ENCODE measurements around the gene NRSN2. TPM values are rescaled to one million over a fixed set of nuclear protein-coding genes. Genes with fewer than 3 reads are reported as not detected.
A peak's percentile ranks its signal among the peaks of the same experiment; 100 is the strongest.
"Not testable (repeated sequence)": the region's sequence is repeated elsewhere in the genome, so short reads cannot be mapped to it uniquely, and the experiment has no call there.

Gene NRSN2
- total RNA-seq, 1 donor from 2014 or later: 27.0 TPM

- peak; percentile 96 for DNase-seq
Measured at GRCh38 chr20:325045-325888, 21.6 kb upstream of the NRSN2 start, which contains the start of gene SOX12. Gene SOX12, plus strand, starts transcription at chr20:325552. Its CDS starts 373 bp downstream, at chr20:325925.

- peak; percentile 34 for DNase-seq
Measured at GRCh38 chr20:325889-326644, 20.8 kb upstream of the NRSN2 start.

DNA sequence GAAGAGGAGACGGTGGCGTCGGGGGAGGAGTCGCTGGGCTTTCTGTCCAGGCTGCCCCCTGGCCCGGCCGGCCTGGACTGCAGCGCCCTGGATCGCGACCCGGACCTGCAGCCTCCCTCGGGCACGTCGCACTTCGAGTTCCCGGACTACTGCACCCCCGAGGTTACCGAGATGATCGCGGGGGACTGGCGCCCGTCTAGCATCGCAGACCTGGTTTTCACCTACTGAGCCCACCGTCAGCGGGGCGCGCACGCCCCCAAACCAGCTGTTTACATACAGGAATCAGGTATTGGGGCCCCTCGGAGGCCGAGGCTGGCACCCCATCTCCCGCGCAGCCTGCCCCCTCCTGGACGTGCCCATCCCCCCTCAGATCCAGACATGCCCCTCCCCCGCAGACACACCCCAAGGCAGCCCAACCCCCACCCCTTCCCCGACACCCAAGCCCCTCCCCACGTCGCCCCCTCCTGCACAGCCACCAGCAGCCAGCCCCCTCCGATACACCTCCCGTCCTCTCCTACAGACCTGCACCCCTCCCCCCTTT, 20.2 kb upstream of the NRSN2 start:
- DNase-seq: no peak

DNA sequence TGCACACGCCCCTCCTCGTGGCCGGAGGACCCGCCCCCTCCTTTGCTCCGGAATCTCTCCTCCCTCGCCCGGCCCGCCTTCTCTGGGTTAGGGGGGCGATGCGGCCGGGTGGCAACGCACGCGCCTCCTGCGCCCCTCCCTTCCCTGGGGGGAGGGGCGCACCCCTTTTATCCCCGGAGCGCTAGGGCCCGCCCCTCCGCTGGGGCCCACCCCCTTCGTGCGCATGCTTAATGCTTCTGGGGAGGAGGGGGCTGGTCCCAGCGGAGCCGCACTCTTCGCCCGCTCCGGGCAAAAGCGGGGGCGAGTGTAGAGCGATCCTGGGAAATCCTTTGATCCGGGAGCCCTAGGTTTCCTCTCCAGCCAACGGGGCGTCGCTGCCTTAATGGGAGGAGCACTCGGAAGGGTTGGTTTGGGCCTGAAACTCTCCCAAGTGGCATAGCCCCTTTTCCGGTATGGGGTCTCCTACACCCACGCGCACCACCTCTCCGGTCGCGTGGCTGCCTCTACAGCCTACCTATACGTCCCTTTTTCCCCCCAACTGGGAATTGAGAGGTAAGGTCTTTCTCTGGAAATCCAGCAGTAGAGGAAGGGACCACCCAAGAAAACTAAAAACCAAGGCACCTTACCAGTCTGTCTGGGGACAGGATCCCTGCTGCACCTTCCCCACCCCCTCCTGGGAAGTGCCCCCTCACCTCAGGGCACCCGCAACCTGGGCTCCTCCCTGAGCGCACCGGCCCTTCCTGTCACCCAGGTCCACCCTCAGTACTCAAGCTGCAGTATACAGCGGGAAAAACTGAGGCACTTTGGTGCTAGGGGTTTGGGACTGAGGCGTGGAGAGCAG, 19.5 kb upstream of the NRSN2 start:
- DNase-seq: peak; percentile 72

GRCh38 chr20:328027-328974, 18.6 kb upstream of the NRSN2 start:
- DNase-seq: no peak

DNA sequence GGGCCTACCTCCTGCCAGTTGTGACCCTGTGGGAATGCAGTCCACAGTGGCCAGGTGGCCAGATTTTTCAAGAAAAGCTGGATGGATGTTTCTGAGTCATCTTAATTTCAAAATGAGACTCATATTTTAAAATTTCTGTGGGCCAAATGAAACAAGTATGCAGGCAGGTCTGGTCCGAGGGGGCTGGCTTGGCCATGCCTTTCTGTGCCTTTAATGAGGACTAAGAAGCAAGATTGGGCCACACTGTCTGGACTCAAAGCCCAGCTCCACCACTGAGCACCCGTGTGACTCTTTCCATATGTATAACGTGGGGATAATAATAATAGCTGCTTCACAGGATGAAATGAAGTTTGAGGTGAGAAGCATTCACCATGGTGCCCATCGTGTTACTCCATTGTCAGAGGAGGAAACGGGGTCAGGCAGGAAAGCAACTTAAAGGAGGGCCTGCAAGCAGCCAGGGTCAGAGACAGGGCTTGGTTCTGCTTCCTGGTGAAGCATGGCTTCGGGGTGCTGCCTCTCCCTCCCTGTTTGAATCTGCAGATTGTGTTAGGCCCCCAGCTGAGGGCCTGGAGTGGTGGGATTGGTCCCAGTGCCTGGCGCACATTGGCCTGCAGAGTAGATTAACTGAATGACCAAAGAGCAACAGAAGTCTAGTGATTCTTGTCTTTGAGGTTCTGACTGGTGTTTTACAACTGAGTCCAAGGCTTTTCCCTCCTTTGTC, 17.8 kb upstream of the NRSN2 start:
- no peak for DNase-seq

GRCh38 chr20:329851-330232, 17.1 kb upstream of the NRSN2 start:
- DNase-seq: no peak

- DNase-seq: peak; percentile 26
Measured at GRCh38 chr20:330233-331149, 16.4 kb upstream of the NRSN2 start.

DNA sequence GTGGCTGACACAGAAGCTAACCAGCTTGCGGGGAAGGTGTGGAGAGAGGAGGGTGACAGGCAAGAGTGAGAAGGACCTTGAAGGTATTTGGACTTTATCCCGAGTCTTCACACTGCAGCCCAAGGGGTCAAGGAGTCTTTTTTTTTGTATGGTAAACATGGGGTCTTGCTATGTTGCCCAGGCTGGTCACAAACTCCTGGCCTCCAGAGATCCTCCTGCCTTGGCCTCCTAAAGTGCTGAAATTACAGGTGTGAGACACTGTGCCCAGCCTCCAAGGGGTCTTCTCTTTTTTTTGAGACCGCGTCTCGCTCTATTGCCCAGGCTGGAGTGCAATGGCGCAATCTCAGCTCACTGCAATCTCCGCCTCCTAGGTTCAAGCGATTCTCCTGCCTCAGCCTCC, 12.3 kb upstream of the NRSN2 start:
- DNase-seq: no peak

DNA sequence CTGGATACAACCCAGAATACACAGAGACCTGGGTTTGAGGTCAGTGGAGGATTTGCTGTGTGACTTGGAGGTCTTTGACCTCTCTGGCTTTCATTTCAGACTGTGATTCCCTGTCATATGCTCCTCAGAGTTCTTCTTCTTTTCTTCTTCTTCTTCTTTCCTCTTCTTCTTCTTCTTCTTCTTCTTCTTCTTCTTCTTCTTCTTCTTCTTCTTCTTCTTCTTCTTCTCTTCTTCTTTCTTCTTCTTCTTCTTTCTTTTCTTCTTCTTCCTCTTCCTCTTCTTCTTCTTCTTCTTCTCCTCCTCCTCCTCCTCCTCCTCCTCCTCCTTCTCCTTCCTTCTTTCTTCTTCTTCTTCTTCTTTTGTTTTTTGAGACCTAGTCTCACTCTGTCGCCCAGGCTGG, 10.9 kb upstream of the NRSN2 start:
- not testable (repeated sequence) for DNase-seq

DNA sequence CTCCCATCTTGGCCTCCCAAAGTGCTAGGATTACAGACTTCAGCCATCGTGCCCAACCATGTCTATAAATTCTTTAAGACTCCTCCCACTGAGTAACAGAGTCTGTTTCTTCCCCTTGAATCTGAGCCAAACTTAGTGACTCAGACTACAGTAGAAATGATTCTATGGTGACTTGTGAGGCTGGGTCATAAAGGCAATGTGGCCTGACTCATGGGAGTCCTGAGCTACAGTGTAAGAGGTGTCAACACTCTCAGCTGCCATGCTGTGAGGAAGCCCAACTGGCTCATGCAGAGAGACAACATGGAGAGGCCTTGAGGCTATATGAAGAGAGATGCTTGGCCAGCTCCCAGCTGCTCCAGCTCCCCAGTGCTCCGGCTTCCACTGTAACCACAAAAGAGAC, 5.2 kb upstream of the NRSN2 start:
- DNase-seq: no peak

DNA sequence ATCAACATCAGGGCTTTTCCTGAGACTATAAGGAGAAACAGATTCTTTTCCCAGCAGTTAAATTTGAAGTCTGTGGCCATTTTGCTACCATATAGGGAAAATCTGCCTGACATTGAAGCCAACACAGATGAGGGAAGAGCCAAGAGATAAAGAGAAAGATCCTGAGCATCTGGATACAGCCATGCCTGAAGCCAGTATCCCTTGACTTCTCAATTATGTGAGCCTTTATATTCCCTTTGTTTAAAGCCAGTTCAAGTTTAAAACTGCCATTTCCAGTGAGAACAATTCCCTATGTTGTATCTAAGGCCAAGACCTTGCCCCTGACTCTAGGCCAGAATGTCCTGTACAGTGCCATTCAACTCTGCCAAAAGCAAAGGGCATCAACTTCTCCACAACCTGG, 3.8 kb upstream of the NRSN2 start:
- no peak for DNase-seq

DNA sequence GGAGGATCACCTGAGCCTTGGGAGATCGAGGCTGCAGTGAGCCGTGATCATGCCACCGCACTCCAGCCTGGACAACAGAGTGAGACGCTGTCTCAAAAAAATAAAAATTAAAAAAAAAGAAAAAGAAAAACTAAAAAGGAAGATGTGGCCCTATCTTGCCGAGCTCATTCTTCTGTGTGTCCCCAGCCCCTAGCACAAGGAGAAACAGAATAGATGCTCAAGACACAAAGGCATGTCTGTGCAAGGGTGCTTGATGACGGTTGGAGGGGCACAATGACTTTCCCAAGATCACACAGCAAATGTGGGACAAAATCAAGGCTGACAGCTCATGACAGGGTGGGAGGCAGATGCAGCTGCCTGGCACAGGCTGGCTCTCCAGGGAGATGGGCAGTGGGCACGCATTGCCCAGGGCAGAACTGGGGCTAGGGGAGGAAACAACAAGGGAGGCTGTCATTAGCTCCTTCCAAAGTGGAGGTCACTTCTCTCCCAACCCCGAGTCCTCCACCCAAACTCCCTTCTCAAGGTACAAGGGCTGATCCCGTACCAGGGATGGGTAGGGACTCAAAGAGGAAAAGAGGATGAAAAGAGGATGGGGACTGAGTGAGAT, 775 bp upstream of the NRSN2 start:
- DNase-seq: no peak

- no peak for DNase-seq
Measured at GRCh38 chr20:347317-347639, 367 bp downstream of the NRSN2 start.

GRCh38 chr20:347640-348484, 951 bp downstream of the NRSN2 start:
- peak; percentile 94 for DNase-seq

- no peak for DNase-seq
Measured at GRCh38 chr20:348972-349841, 2.3 kb downstream of the NRSN2 start.

DNA sequence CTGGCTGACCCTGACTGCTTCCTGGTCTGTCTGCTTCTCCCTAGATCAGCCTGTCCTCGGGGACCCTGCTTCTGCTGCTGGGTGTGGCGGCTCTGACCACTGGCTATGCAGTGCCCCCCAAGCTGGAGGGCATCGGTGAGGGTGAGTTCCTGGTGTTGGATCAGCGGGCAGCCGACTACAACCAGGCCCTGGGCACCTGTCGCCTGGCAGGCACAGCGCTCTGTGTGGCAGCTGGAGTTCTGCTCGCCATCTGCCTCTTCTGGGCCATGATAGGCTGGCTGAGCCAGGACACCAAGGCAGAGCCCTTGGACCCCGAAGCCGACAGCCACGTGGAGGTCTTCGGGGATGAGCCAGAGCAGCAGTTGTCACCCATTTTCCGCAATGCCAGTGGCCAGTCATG, 6.3 kb downstream of the NRSN2 start:
- no peak for DNase-seq
